HUES64 (cell line): Measurements from ENCODE around the gene CDC42BPA.
"Not testable (repeated sequence)": the region's sequence is repeated elsewhere in the genome, so short reads cannot be mapped to it uniquely, and the experiment has no call there.

Experiments used
- H3K27ac ChIP-seq: 2 replicates; pipeline ENCODE4 v1.7.0; 2013; ENCODE audit warnings: low read depth, low read length, inconsistent platforms
- H3K27me3 ChIP-seq: 2 replicates; pipeline ENCODE4 v1.6.1; 2013; ENCODE audit warnings: mild to moderate bottlenecking, low read length; ENCODE audit not compliant: insufficient read depth
- H3K36me3 ChIP-seq: 2 replicates; pipeline ENCODE4 v1.6.1; 2013; ENCODE audit warnings: mild to moderate bottlenecking, low read length; ENCODE audit not compliant: insufficient read depth
- H3K4me1 ChIP-seq: 2 replicates; pipeline ENCODE4 v1.6.1; 2013; ENCODE audit warnings: mild to moderate bottlenecking, low read length, moderate library complexity; ENCODE audit not compliant: insufficient read depth
- H3K4me3 ChIP-seq: 2 replicates; pipeline ENCODE4 v1.5.1; 2013; ENCODE audit warnings: mild to moderate bottlenecking, low read length, moderate library complexity
- H3K9ac ChIP-seq: 2 replicates; pipeline ENCODE4 v1.6.1; 2013; ENCODE audit warnings: mild to moderate bottlenecking, low read depth, low read length
- H3K9me3 ChIP-seq: 2 replicates; pipeline ENCODE4 v1.6.1; 2013; ENCODE audit warnings: low read depth, low read length; ENCODE audit not compliant: insufficient read depth
- WGBS: fragments of 150-250, 120-280 bp; methylation state at CpG from one replicate; pipeline ENCODE4 v1.1.7; 2013; ENCODE audit warnings: missing lambda C conversion rate; 5-methylcytosine and 5-hydroxymethylcytosine counted together

CDC42BPA gene

DNA sequence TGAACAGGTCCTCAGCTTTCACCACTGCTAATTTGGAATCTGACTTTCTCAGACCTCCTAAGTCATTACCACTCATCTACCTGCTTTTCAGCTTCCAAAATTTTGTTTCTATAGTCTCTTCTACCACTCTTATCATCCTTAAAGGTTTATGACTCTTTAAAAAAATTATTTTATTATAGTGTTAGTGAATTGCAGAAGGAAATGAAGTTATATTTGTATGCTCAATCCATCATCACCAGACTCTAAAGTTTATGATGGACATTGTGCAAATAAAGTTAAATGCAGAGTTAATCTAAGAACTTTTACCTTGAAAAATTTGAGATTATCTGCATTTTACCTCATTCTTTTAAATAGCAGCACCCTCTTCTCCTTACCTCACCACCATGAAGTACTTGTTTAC is 14.6 kb downstream of the CDC42BPA start:
- H3K9me3 ChIP-seq = no peaks in the 10 kb centered on the region
- H3K4me1 ChIP-seq = peaks cover 16% of the 10 kb centered on the region
- H3K27ac ChIP-seq = no peak overlapping the region
- no peaks in the 10 kb centered on the region for H3K36me3 ChIP-seq
- H3K9ac ChIP-seq = no peak overlapping the region
- H3K27me3 ChIP-seq = no peaks in the 10 kb centered on the region
- H3K4me3 ChIP-seq = no peak overlapping the region

DNA sequence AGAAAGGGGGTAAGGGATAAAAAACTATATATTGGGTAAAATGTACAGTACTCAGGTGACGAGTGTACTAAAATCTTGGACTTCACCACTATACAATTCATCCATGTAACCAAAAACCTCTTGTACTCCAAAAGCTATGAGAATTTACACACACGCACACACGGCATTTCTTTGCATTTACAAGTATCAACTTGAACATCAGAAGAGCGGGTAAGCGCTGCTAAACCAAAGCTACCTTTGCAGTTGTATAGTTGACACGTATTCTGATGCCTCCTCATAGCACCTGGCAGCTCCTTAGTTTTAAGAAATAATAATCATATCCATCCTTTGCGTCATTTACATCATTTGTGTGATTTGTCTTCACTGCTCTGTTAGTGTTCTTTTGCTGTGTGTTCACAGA is 17.6 kb downstream of the CDC42BPA start:
- Histone ChIP-seq H3K27me3 (no peaks in the 10 kb centered on the region), H3K9ac (no peak overlapping the region), H3K36me3 (no peaks in the 10 kb centered on the region), H3K9me3 (no peaks in the 10 kb centered on the region), H3K4me1 (peaks cover 16% of the 10 kb centered on the region), H3K27ac (no peak overlapping the region), H3K4me3 (no peak overlapping the region)
- 96% methylated on average over 6 of the region's 7 CpGs for WGBS

DNA sequence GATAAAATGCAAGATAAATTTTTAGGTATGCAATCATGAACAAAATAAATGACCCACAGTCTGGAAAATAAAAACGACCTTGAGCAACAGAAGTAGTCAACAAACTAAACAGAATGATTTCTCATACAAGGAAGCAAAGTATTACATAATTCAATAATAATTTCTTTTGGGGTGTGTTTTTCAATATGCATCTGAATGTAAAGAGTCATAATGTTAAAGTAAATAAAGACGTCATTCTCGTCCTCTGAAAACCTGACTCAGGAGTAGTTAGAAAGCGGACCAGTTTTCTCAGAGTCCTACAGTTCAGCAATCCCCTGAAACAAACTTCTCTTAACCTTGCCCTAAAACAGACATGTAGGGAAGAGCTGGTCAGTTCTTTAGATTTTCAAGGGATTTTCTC is 18.6 kb downstream of the CDC42BPA start:
- no peaks in the 10 kb centered on the region for H3K9me3 ChIP-seq
- peaks cover 16% of the 10 kb centered on the region for H3K4me1 ChIP-seq
- no peak overlapping the region for H3K9ac ChIP-seq
- no peaks in the 10 kb centered on the region for H3K27me3 ChIP-seq
- no peak overlapping the region for H3K4me3 ChIP-seq
- no peaks in the 10 kb centered on the region for H3K36me3 ChIP-seq
- no peak overlapping the region for H3K27ac ChIP-seq
- WGBS = 92% methylated on average over 3 of the region's 4 CpGs

DNA sequence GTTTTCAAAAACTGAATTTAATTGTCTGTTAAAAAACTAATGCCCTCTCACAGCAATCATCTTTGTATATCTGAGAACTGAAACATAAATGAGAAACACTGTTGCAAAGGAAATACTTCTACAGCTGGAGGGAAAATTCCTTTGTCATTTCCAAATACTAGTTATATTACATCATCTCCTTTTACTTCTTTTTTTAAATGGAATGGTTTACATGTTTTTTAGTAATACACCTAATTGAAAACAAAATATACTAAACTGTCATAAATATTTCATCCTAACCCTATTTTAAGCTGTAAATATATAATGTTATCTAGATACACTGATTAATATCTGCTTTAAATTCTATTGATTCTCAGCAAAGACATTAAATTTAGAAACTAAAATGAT is 19.1 kb downstream of the CDC42BPA start:
- H3K27ac ChIP-seq = no peak overlapping the region
- H3K4me3 ChIP-seq = no peak overlapping the region
- H3K27me3 ChIP-seq = no peaks in the 10 kb centered on the region
- no peaks in the 10 kb centered on the region for H3K36me3 ChIP-seq
- H3K9ac ChIP-seq = no peak overlapping the region
- peaks cover 16% of the 10 kb centered on the region for H3K4me1 ChIP-seq
- no peaks in the 10 kb centered on the region for H3K9me3 ChIP-seq

DNA sequence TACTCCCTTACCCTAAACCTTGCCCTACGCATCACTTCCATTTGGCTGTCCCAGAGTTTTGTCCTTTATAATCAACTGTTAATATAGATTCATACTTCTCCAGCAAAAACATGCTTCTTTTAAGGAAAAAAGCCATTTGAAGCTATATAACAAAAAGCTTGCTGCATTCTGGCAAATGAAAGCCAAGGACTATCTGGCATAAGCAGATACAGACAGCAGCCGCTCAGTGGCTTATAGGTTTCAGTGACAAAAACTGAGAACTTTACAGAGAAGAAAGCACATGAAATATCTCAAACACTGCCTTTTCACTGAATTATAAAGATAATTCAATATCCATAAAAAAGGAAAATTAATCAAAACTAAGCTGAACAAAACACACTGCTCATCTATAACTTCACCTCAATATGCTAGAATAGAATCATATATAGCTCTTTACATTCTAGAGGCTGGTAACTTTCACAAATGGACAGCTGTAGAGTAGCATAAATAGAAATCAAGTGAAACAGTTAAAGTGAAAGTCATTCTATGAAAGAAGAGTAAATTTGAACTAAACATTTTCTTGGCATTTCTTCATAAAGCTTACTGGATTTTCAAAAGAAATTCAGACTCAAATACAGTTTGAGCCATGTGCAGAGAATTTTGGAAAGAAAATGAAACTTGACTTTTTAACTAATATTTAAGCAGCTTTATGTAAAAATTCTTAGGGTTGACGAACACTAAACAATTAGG is 19.6 kb downstream of the CDC42BPA start:
- whole genome bisulfite sequencing = 100% methylated on average over 2 of the region's 3 CpGs
- H3K27ac ChIP-seq = no peak overlapping the region
- H3K9me3 ChIP-seq = no peaks in the 10 kb centered on the region
- H3K4me3 ChIP-seq = no peak overlapping the region
- H3K9ac ChIP-seq = no peak overlapping the region
- peaks cover 15% of the 10 kb centered on the region for H3K4me1 ChIP-seq
- H3K27me3 ChIP-seq = no peaks in the 10 kb centered on the region
- H3K36me3 ChIP-seq = no peaks in the 10 kb centered on the region

DNA sequence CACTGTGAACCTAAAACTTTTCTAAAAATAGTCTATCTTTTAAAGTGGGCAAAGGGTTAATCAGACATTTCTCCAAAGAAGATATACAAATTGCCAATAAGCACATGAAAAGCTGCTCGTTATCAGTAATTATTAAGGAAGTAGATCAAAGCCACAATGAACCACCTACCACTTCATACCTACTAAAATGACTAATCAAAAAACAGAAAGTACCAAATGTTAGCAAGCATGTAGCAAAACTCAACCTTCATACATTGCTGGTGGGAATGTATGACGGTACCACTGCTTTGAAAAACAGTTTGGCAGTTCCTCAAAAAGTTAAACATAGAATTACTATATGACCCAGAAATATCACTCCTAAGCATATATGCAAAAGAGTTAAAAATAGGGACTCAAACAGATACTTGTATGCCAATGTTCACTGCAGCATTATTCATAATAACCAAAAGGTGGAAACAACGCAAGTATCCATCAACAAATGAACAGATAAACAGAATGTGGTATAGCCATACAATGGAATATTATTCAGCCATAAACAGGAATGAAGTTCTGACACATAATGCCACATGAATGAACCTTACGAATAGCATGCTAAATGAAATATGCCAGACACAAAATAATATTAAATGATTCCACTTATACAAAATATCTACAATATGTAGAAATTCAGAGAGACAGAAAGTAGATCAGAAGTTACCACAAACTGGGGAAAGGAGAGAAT is 21.1 kb downstream of the CDC42BPA start:
- Histone ChIP-seq H3K27ac (no peak overlapping the region), H3K4me3 (no peak overlapping the region), H3K4me1 (peaks cover 9% of the 10 kb centered on the region), H3K36me3 (no peaks in the 10 kb centered on the region), H3K9me3 (no peaks in the 10 kb centered on the region), H3K27me3 (no peaks in the 10 kb centered on the region), H3K9ac (no peak overlapping the region)
- 98% methylated on average over 3 of the region's 4 CpGs for WGBS

DNA sequence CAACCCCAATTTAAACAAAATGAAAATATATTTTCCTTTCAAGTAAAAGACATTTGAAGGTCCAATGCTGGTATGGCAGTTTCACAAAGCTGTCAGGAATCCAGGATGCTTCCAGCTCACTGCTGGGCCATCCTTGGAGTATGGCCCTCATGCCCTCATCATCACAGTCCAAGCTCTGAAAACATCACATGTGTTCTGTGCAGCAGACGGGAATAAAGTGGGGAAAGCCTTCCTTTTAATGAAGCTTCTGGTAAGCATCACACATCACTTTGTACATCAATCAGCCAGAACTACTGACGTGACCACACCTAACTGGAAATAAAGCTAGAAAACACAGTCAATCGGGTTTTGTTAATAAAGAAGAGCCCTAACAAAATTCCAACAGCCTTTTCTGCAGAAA is 22.7 kb downstream of the CDC42BPA start:
- 90% methylated on average over 3 of the region's 3 CpGs for WGBS
- H3K4me3 ChIP-seq = no peak overlapping the region
- H3K9me3 ChIP-seq = no peaks in the 10 kb centered on the region
- H3K9ac ChIP-seq = no peak overlapping the region
- peaks cover 9% of the 10 kb centered on the region for H3K4me1 ChIP-seq
- H3K36me3 ChIP-seq = 0 out of 2 replicates have a peak, but pooled peaks cover 2% of the 10 kb centered on the region
- H3K27me3 ChIP-seq = no peaks in the 10 kb centered on the region
- H3K27ac ChIP-seq = no peak overlapping the region

DNA sequence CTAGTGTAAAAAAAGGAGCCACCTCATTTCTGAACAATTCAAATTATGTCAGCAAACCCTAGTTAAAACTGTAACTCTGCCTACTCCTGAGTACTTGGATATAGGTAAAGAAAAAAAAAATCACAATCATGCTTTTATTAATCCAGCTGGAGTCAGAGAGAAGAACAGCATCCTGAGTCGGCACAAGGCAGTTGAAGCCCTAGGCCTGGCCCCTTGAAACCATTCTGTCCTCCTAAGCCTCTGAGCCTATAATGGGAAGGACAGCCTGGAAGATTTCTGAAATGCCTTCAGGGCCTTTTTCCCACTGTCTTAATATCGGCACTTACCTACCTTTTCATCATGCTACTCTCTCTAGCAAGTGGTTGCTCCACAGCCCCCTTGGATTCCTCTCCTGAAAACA is 32.5 kb downstream of the CDC42BPA start:
- WGBS = 97% methylated on average over 2 of the region's 2 CpGs
- Histone ChIP-seq H3K9me3 (peaks cover 26% of the 10 kb centered on the region), H3K27ac (no peak overlapping the region)

DNA sequence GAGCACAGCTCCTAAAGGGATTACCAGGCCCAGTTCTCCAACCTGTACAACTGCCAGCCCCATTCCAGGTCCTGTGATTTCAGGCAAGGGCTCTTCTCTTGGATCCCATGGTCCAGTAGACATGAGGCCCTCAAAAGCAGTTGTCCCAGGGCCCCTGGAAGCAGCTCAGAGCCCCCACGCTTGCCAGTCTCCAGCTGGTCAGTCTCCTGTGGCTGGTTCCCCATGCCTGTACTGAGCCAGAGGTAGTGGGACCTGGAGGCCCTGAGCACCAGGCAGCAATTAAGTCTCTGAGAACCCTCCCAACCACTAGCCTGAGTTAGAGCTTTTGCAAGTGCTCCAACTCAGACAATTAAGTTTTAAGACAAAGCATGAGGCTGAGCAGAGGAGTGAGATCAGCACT is 36.9 kb downstream of the CDC42BPA start:
- H3K27ac ChIP-seq = no peak overlapping the region

More for the DNA sequence above, 32.5 kb downstream of the CDC42BPA start:
- H3K4me1 ChIP-seq = no peaks in the 10 kb centered on the region; the same call in 1 of the 2 replicates
- H3K9ac ChIP-seq = no peak overlapping the region
- no peak overlapping the region for H3K4me3 ChIP-seq
- H3K36me3 ChIP-seq = peaks cover 15% of the 10 kb centered on the region; the same call in 1 of the 2 replicates
- no peaks in the 10 kb centered on the region for H3K27me3 ChIP-seq

DNA sequence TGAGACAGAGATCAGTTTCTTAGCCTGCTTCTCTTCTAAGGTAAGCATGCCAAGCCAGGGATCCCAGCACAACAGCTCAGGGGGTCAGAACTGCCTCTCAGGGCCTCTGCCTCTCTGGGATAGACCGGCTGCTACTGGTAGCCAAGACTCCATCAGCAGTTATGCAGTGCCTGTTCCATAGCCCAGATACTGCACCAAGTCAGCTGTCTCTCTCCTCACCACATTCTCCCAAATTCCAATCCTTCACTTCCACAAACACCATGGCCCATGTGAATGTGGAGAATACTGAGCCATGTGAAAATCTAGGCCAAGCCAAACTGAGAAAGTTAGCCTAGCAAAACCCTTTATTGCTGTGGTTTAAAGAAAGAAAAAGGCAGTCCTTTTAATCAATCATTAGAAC is 37.5 kb downstream of the CDC42BPA start:
- no peak overlapping the region for H3K9ac ChIP-seq
- no peaks in the 10 kb centered on the region; the same call in 1 of the 2 replicates for H3K4me1 ChIP-seq
- H3K27me3 ChIP-seq = no peaks in the 10 kb centered on the region
- H3K36me3 ChIP-seq = peaks cover 5% of the 10 kb centered on the region; the same call in 1 of the 2 replicates
- H3K4me3 ChIP-seq = no peak overlapping the region
- H3K9me3 ChIP-seq = peaks cover 15% of the 10 kb centered on the region
- no peak overlapping the region for H3K27ac ChIP-seq
- 97% methylated on average over 1 of the region's 1 CpG for WGBS

More for the DNA sequence above, 36.9 kb downstream of the CDC42BPA start:
- H3K4me1 ChIP-seq = no peaks in the 10 kb centered on the region; the same call in 1 of the 2 replicates
- no peak overlapping the region for H3K9ac ChIP-seq
- no peak overlapping the region for H3K4me3 ChIP-seq
- H3K9me3 ChIP-seq = peaks cover 20% of the 10 kb centered on the region
- WGBS = 96% methylated on average over 1 of the region's 1 CpG
- H3K36me3 ChIP-seq = peaks cover 10% of the 10 kb centered on the region; the same call in 1 of the 2 replicates
- no peaks in the 10 kb centered on the region for H3K27me3 ChIP-seq

DNA sequence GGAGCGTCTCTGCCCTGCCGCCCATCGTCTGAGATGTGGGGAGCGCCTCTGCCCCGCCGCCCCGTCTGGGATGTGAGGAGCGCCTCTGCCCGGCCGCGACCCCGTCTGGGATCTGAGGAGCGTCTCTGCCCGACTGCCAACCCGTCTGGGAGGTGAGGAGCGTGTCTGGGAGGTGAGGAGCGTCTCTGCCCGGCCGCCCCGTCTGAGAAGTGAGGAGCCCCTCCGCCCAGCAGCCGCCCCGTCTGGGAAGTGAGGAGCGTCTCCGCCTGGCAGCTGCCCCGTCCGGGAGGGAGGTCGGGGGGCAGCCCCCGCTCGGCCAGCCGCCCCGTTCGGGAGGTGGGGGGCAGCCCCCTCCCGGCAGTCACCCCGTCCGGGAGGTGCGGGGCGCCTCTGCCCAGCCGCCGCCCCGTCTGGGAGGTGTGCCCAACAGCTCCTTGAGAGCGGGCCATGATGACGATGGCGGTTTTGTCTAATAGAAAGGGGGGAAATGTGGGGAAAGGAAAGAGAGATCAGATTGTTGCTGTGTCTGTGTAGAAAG is 42.1 kb downstream of the CDC42BPA start:
- not testable (repeated sequence) for H3K9ac ChIP-seq, H3K4me3 ChIP-seq, H3K36me3 ChIP-seq, H3K9me3 ChIP-seq, H3K27me3 ChIP-seq, H3K4me1 ChIP-seq, H3K27ac ChIP-seq
- WGBS = 97% methylated on average over 44 of the region's 44 CpGs
